Stimulated activated CD4-positive, alpha-beta T cell treated with anti-CD3 and anti-CD28 coated beads, Interleukin-2, amount 100 ng/mL, for 4 hours (primary cell): ENCODE results near the gene THSD4.

Experiments
- DNase-seq: peaks from one replicate; pipeline ENCODE4 v3.0.0-alpha.2; 2020; ENCODE audit warnings: low read depth

The THSD4 gene

GRCh38 chr15:71098920-71099319, 16.4 kb upstream of the THSD4 start:
- DNase-seq, result no peak

DNA sequence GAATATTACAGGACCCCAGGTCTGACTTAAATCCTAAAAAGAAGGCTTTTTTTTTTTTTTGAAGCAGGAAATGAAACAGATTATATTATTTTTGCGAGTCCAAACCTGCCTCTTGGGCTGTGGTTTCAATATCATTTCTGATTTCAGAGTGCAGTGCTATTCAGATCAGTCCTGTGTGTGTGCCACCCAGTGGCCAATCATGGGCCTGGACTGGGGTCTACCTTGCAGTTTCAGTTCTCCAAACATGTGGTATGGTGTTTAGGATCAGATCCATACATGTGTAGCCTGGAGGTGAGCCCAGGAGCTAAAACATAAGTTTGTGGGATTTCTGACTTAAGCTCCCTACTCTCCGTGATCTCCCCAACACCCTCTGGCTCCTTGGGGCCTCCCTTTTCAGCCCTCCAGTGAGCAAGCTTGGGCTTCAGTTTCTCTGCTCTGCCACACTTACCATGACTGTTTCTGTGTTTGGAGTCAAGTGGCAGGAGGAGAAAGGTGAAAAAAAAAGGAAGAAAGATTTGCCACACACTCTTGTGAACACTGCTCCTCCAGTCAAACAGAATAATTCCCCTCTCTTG, 12.1 kb upstream of the THSD4 start:
- DNase-seq, result no peak

DNA sequence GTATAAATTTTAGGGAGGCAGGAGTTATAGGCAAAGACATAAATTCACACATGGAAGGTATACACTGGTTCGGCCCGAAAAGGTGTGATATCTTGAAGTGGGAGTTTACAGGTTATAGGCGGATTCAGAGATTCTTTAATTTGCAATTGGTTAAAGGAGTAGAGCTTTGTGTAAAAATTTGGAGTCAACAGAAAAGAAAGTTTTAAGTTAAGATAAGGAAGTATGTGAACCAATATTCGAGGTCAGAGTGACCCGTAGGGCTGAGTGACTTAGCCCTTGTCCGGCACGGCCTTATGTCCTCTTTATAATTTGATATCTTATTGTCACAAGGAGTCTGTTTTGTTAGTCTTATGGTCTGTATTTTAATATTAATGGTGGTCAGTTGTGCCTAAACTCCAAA, 10.6 kb upstream of the THSD4 start:
- DNase-seq, result no peak

DNA sequence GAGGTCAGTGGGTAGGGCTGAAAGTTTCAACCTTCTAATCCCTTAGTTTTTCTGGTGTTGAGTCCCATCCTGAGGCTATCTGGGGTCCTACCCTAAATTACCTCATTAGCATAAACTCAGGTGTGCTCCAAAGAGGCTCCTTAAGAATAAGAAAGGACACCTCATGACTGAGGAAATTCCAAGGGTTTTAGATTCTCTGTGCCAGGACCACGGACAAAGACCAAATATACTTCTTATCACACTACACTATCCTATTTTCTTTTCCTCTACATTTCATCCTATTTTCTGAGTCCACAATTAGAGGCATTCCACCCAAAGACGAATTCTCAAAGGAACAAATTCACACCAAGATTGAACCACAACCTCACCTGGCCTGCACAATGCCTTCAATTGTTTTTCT, 9.8 kb upstream of the THSD4 start:
- no peak for DNase-seq

DNA sequence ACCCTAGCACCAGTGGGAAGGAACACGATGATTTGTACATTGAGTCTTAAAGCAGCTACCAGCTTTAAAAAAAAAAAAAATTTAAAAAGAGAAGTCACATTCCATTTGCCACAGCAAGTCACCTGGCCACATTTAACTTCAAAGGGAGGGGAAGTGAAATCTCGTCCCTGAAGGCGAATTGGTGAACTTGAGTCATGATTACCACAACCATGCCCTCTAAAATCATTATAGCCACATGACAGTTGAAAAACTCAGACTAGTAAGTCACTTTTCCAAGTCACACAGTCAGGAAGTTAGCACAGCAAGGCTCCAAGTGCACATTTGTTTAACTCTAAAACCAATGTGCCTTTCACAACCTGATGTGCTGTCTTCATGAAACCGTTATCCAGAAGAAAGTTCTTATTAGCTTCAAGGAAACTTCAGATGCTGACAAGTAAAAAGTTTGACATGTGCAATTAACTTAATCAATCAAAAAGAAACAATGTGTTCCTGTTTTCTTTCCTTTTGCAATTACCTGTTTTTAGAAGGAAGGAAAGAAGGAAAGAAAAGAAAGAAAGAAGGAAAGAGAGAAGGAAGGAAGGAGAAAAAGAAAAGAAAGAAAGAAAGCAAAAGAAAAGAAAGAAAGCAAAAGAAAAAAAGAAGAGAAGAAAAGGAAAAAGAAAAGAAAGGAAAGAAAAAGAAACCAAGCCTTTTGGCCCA, 8.3 kb upstream of the THSD4 start:
- DNase-seq, result no peak

DNA sequence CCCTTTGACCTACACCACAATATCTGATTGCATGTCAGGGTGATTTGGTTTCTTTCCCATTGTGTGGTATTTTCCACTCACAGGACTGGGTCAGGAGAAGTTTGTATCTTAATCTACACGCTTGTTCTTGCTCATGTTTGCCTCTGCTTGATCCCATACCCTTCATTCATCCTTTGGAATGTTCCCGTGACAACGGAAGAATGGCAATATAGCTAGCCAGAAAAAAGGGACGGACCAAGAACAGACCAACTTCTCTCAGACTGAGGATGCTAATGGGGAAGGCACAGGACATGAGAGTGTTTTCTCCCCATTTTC, 7.8 kb upstream of the THSD4 start:
- no peak for DNase-seq

GRCh38 chr15:71109130-71109529, 6.1 kb upstream of the THSD4 start:
- DNase-seq, result no peak

DNA sequence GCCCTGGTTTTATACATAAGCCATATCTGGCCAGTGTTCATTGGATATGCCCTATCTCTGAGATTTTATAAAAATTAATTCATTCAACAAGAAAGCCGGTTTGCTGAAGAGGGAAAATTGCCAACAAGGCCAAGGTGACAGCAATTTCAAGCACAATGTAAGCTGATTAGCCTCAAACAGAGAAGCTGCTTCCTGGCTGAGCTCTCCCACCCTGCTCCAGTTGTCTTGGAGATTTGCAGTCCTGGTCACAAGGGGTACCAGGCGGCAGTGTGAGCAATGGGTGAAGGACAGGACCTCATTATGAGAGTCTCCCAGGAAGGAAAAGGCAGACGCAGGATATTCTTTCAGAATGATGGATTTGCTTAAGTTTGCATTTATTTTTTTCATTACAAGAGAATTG, 5.4 kb upstream of the THSD4 start:
- no peak for DNase-seq

- no peak for DNase-seq
Observed at GRCh38 chr15:71110405-71111180, 4.7 kb upstream of the THSD4 start.

DNA sequence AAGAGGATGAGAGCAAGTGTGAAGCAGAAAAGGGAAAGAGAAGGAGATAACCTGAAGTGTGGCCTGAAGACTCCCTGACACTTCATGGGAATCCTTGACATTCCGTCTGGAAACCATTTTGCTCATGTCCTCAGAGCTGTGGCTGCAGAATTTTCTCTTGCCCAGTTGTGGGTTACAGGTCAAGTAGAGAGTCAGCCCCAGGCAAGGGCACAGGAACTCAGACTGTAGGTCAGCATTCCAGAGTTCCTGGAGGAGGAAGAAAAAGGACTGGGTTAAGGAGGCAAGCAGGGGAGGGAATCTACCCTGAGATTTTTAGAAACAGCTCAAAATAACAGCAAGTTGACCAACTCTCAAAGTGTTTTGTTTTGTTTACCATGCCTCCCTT, 4.1 kb upstream of the THSD4 start:
- no peak for DNase-seq

DNA sequence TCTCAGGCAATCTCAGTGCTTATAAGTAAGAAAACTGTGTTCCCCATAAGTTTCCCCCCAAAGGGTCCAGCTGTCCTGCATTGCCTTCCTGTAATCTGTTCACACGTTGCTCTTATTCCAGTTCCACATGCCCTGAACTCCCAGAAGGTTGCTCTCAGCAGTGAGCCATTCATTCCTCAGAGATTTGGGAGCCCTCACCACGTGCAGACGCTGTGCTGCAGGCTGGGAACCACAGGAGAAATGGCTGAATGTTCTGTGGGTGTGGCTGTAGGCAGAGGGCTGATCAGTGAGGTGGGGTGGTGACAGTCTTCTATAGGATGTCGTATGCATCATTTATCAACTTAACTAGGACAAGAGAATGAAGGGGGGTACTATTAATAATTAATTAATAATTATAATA, 3.3 kb upstream of the THSD4 start:
- DNase-seq, result no peak

DNA sequence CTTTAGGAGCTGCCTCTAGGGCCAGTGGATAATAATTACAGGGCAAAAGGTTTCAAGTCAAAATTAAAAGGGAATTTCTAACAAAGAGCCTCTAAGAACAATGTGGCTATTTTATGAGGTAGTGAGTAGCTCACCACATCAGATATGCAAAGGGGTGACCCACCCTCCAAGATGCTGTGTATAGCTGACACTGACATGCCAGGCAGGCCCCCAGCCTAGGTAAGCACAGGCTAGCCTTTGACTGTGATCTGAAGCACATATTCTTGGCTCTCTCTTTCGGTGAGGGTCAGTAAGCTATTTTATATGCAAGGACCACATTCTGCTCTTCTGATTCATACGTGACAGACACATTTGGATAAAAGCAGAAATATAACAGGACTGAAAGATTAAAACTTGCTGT, 2.8 kb upstream of the THSD4 start:
- no peak for DNase-seq

DNA sequence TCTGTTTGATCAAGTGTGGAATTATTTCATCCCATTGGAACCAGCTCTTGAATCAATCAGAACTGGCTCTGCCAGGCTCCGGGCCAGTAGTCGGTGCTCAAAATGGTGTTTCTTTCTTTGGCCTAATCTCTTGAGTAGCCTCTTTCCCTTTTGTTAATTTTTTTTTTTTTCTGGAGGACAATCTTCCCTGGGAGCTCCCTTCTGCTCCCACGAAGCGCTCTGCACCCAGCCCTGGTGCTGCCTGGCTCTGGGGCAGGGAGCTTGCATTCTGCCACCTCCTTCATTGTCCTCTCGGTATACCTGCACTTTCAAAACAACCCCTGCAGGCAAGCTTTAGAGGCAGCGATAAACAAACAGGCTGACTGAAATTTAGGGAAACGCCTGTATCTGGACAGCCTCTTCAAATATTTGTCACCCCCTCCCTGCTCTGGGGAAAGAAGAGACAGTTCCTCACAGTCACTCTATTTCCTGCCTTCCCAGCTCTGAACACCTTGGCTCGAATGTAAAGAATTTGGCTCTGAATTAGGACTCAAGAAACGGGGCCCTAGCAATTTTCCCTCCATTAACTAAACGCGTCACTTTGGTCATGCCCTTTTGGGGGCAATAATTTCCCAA, 1.1 kb upstream of the THSD4 start:
- no peak for DNase-seq

- no peak for DNase-seq
Observed at GRCh38 chr15:71115567-71116351, 488 bp downstream of the THSD4 start.

- DNase-seq, result no peak
Observed at GRCh38 chr15:71116366-71116765, 1.1 kb downstream of the THSD4 start.

GRCh38 chr15:71116942-71117341, 1.7 kb downstream of the THSD4 start:
- DNase-seq, result no peak

GRCh38 chr15:71117714-71118305, 2.5 kb downstream of the THSD4 start:
- no peak for DNase-seq

DNA sequence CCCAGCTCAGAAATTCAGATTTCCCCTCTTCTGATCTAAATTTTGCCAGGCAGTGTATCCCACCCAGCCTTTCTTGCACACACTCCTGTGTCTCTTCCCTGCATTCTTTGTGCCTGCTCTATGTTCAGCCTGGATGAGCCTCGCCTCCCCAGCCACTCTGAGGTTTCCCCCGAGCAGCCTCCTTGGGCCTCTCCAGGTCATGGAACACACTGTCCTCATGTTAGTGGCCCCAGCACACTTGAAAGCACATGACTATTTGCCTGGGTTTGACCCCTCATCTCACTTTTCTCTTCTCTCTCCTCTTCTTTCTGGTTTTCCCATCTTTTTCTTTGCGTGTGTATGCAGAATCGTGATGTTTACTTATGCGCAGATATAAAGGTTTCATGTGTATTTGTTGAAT, 3.1 kb downstream of the THSD4 start:
- DNase-seq, result no peak

DNA sequence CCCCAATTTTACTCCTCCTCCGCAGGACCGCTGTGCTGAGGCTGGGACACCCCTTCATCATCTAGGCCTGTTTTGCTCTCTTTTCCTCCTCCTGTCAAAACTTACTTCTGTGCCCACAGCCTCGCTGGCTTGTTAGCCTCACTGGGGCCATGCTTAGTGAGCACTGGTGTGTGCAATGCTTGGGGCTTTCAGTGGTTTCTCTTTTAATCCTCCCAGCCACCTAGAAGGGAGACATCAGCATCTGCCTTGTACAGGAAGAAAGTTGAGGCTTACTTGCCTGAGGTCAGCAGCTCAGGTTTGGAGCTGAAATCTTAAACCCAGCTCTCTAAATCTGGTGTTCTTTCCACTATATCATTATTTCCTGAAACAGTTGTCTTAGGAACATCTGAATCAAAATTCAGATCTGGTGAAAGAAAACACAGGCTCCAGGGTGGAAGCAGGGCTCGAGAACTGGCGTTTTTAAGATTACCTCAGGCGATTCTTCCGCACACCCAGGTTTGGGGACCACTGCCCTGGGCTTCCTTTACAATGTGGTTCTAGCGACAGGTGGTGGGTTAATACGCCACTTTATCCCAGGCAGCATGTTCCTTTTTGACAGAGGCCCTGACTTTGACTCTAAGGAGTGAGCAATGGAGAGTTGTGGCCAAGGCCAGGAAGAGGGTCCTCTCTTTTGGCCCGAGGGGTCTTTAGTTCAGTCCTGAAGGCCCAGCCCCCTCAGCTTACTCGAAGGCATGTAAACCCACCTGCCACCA, 3.8 kb downstream of the THSD4 start:
- no peak for DNase-seq

GRCh38 chr15:71120428-71120944, 5.2 kb downstream of the THSD4 start:
- DNase-seq, result no peak

DNA sequence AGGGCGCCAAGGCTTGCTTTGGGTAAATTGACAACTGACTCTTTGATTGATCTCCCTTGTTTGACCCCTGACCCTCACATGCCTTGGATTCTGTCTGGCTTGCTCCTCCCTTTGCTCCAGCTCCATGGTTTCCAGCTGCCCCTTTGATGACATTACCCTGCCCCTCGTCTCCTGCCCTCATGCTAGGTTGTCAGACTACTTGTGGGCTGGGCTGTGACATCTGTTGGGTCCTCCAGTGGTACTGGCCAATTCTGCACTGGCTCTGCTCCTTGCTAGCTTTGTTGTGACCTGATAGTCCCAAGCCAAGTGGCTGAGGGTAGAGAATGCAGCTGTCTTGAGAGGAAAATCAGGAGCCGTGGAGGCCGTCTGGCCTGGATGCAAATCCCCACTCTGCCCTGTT, 6.2 kb downstream of the THSD4 start:
- DNase-seq, result no peak
